ENCODE data around the gene C2CD4B.

Gene C2CD4B

DNA sequence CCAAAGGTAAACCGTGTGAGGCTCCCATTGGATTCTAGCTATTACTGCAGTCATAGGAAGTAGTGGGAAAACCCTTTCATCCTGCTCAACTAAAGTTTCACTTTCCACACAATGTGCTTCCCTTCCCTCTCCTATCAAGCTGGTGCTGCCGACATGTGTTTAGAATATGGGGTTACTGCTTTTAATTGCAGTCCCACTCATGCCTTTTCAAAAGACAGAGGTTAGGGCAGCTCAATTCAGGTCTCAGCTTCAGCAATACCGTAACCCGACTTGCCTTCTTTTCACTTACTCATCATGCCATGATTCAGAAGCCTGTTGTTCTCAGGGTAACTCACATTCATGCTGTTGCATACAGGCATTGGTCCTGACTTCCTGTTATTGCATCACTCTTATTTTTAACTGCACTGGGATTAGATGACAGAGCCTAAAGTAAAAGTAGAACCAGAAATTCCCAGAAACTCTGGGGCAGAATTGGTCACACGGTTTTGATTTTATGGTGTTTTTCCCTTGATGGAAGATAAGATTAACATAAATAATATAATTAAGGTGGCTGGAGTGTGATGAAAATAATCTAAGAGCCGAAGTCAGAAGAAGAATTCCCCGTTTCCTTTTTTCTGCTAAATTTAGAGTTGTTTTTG is 45.7 kb downstream of the C2CD4B start (continued):
- TF ChIP-seq MZF1 (tag by site-specific recombination; IDR thresholded peaks at IDR 0.05; ENCODE audit: borderline replicate concordance): no peak
- no peak for TF ChIP-seq GFI1B (tag by site-specific recombination; IDR thresholded peaks at IDR 0.05)

DNA sequence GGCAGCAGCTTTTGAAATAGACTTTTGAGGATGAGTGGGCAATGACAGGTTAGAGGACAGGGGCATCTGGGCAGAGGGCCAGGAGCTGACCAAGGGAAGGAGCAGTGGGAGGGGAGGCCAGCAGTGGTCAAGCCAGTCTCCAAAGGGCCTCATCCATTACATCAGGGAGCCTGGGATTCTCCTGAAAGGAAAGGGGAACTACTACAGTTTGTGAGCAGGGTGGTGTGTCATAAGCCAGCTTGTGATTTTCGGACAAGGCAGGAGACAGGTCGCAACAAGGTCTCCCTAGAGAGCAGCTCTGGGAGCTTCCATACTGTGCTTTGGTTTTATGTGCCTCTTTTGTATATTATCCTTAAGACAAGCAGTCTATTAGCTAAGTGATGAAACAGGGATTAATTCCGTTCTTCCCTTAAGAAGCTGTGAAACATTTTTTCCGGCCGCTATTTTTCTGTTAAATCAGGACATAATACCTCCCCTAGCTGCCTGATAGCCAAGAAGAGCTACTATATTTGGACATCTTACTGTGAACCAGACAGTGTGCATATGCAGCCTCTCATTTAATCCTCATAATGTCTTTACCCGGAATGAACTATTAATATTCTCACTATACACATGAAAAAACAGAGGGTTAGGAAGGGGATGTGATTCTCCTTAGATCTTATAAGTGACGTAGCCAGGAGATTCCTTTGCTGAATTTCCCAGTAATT is 46.4 kb downstream of the C2CD4B start:
- ChIA-PET CTCF (no interaction called here), POLR2A (no interaction called here)
- Histone ChIP-seq H3K4me3 (ENCODE audit: low read depth, low read length) (no peak overlapping the region), H3K36me3 (ENCODE audit: control insufficient read depth in 2 of 2, insufficient read depth in 1 of 2, low read length in 2 of 2) (no peaks in the 10 kb centered on the region), H3K4me1 (ENCODE audit: control insufficient read depth, insufficient read depth, low read length) (no peaks in the 10 kb centered on the region), H3K9me3 (ENCODE audit: control insufficient read depth, insufficient read depth, low read depth, low read length) (no peaks in the 10 kb centered on the region), H3K27ac (ENCODE audit: extremely low read depth, low read depth, low read length) (no peak overlapping the region)
- TF ChIP-seq ZNF549 (tag by site-specific recombination; IDR thresholded peaks at IDR 0.05): no peak
- TF ChIP-seq ZNF501 (tag by site-specific recombination; IDR thresholded peaks at IDR 0.05): no peak
- no peak for TF ChIP-seq BCL6B (tag by site-specific recombination; IDR thresholded peaks at IDR 0.05)
- no peak for TF ChIP-seq ZNF621 (tag by site-specific recombination; IDR thresholded peaks at IDR 0.05)
- TF ChIP-seq ZNF341 (tag by site-specific recombination; IDR thresholded peaks at IDR 0.05; ENCODE audit: low read depth): no peak
- TF ChIP-seq ZNF510 (tag by site-specific recombination; IDR thresholded peaks at IDR 0.05; ENCODE audit: insufficient replicate concordance): no peak
- TF ChIP-seq ZNF114 (tag by site-specific recombination; IDR thresholded peaks at IDR 0.05): no peak
- no peak for TF ChIP-seq ZNF530 (tag by site-specific recombination; IDR thresholded peaks at IDR 0.05; ENCODE audit: low read depth)
- TF ChIP-seq ZBTB8A (tag by site-specific recombination; IDR thresholded peaks at IDR 0.05): no peak
- TF ChIP-seq ZNF792 (tag by site-specific recombination; IDR thresholded peaks at IDR 0.05): no peak
- no peak for TF ChIP-seq SETDB1 (IDR thresholded peaks at IDR 0.05; ENCODE audit: insufficient read length, low read length)
- TF ChIP-seq FEZF1 (tag by site-specific recombination; IDR thresholded peaks at IDR 0.05): no peak
- no peak for TF ChIP-seq GLIS1 (tag by site-specific recombination; IDR thresholded peaks at IDR 0.05)

DNA sequence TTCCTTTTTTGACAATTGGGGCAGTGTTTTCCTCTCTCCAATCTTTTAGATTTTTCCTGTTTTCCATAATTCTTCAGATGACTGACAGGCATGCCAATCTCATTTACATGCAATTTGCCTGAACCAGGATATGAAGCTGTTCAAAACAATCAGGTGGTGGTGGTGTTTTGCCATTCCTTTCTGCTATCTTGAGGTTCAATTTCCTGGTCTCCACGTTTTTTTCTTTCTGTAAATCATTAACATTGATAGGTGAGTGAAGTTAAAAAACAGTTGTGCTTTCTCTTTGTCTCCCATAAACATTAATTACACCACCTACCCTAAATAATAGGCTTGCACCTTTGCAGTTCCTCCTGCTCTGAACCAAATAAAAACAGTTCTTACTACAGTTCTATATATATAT is 49.2 kb downstream of the C2CD4B start:
- Histone ChIP-seq H3K4me1 (ENCODE audit: control insufficient read depth, insufficient read depth, low read length) (peaks cover 2% of the 10 kb centered on the region; the same call in 1 of the 2 replicates), H3K9me3 (ENCODE audit: control insufficient read depth, insufficient read depth, low read depth, low read length) (no peaks in the 10 kb centered on the region), H3K36me3 (ENCODE audit: control insufficient read depth in 2 of 2, insufficient read depth in 1 of 2, low read length in 2 of 2) (no peaks in the 10 kb centered on the region), H3K27ac (ENCODE audit: extremely low read depth, low read depth, low read length) (no peak overlapping the region), H3K4me3 (ENCODE audit: low read depth, low read length) (no peak overlapping the region)
- ChIA-PET CTCF (interaction anchor here (0.7 to 1.1 kb wide), 2 partner anchors 434 to 1564 kb away, joined by 3 read pairs; no protein-coding TSS in a partner anchor), POLR2A (no interaction called here)
- TF ChIP-seq ZNF548 (tag by site-specific recombination; IDR thresholded peaks at IDR 0.05) (no peak), ZNF513 (tag by site-specific recombination; IDR thresholded peaks at IDR 0.05) (no peak), ZNF664 (tag by site-specific recombination; IDR thresholded peaks at IDR 0.05) (no peak), ZNF398 (tag by site-specific recombination; IDR thresholded peaks at IDR 0.05) (no peak), ZNF677 (tag by site-specific recombination; IDR thresholded peaks at IDR 0.05) (no peak)

Measured in HEK293 (cell line).